Neural cell (in vitro differentiated cells): ENCODE measurements around the gene DALRD3. TPM values are rescaled to one million over a fixed set of nuclear protein-coding genes. Genes with fewer than 3 reads are reported as not detected.

Experiments used
- H2AFZ ChIP-seq: fragments of 200-600, 300-800 bp; sonication (generic), shearing (Covaris generic); 2 replicates; pipeline ENCODE4 v1.6.0; 2014; ENCODE audit warnings: low read depth, mild to moderate bottlenecking, antibody characterized with exemption, low read length, moderate library complexity
- H3F3A ChIP-seq: fragments of 200-600 bp; shearing (Covaris generic); 2 replicates; pipeline ENCODE4 v1.6.1; 2016; ENCODE audit warnings: mild to moderate bottlenecking, moderate library complexity, mixed read lengths, antibody characterized with exemption, low read length; ENCODE audit not compliant: insufficient read depth, poor library complexity, severe bottlenecking
- H3K27ac ChIP-seq: fragments of 200-600, 300-800 bp; sonication (generic), shearing (Covaris generic); 2 replicates; pipeline ENCODE4 v1.5.1; 2014; ENCODE audit warnings: mild to moderate bottlenecking, low read length, moderate library complexity
- H3K27me3 ChIP-seq: fragments of 300-800, 200-600 bp; sonication (generic), shearing (Covaris generic); 2 replicates; pipeline ENCODE4 v1.6.0; 2014; ENCODE audit warnings: mild to moderate bottlenecking, low read depth, low read length, moderate library complexity; ENCODE audit not compliant: insufficient read depth
- H3K36me3 ChIP-seq: fragments of 300-800, 200-600 bp; sonication (generic), shearing (Covaris generic); 2 replicates; pipeline ENCODE4 v1.5.1; 2014; ENCODE audit warnings: mild to moderate bottlenecking, antibody characterized with exemption, low read length, moderate library complexity; ENCODE audit not compliant: insufficient read depth
- H3K4me2 ChIP-seq: fragments of 300-800, 200-600 bp; sonication (generic), shearing (Covaris generic); 2 replicates; pipeline ENCODE4 v1.6.0; 2014; ENCODE audit warnings: mild to moderate bottlenecking, low read length
- H3K4me3 ChIP-seq: fragments of 300-800, 200-600 bp; sonication (generic), shearing (Covaris generic); 2 replicates; pipeline ENCODE4 v1.5.1; 2014; ENCODE audit warnings: mild to moderate bottlenecking, low read length, moderate library complexity
- H3K79me2 ChIP-seq: fragments of 200-600 bp; shearing (Covaris generic); replicated peaks from 2 replicates; pipeline ENCODE4 v1.6.0; 2014; ENCODE audit warnings: mild to moderate bottlenecking, low read length, moderate library complexity; ENCODE audit not compliant: insufficient read depth
- H3K9ac ChIP-seq: fragments of 300-800, 200-600 bp; sonication (generic), shearing (Covaris generic); 2 replicates; pipeline ENCODE4 v1.6.1; 2016; ENCODE audit warnings: mild to moderate bottlenecking, low read length, mixed read lengths
- H3K9me2 ChIP-seq: fragments of 200-600 bp; shearing (Covaris generic); 2 replicates; pipeline ENCODE4 v1.6.1; 2016; ENCODE audit warnings: mild to moderate bottlenecking, low read length, mixed read lengths; ENCODE audit not compliant: insufficient read depth
- H3K9me3 ChIP-seq: fragments of 200-600, 300-800 bp; sonication (generic), shearing (Covaris generic); 2 replicates; pipeline ENCODE4 v1.6.1; 2016; ENCODE audit warnings: mild to moderate bottlenecking, mixed run types, low read length, moderate library complexity, mixed read lengths
- H4K20me1 ChIP-seq: fragments of 200-600 bp; shearing (Covaris generic); 2 replicates; pipeline ENCODE4 v1.6.1; 2016; ENCODE audit warnings: mild to moderate bottlenecking, mixed run types; ENCODE audit not compliant: insufficient read depth
- CTCF ChIP-seq: fragments of 450-650 bp; IDR thresholded peaks from 2 replicates; pipeline ENCODE4 v1.5.1; 2014; ENCODE audit warnings: antibody characterized with exemption, mild to moderate bottlenecking, moderate library complexity; ENCODE audit not compliant: poor library complexity, severe bottlenecking
- EP300 ChIP-seq: fragments of 450-650 bp; conservative IDR thresholded peaks from 2 replicates; pipeline ENCODE4 v1.6.1; 2014; ENCODE audit warnings: antibody characterized with exemption, mild to moderate bottlenecking, moderate library complexity; ENCODE audit not compliant: poor library complexity, severe bottlenecking
- EZH2 ChIP-seq: fragments of 200-600, 300-800 bp; shearing (Covaris generic), sonication (generic); IDR thresholded peaks from 2 replicates; pipeline ENCODE4 v1.6.1; 2014; ENCODE audit warnings: antibody characterized with exemption, low read length, borderline replicate concordance, mild to moderate bottlenecking; ENCODE audit not compliant: insufficient read depth, poor library complexity, severe bottlenecking
- MXI1 ChIP-seq: fragments of 450-650 bp; conservative IDR thresholded peaks from 2 replicates; pipeline ENCODE4 v1.6.1; 2014; ENCODE audit warnings: antibody characterized with exemption, mild to moderate bottlenecking; ENCODE audit not compliant: poor library complexity, severe bottlenecking
- POLR2AphosphoS5 ChIP-seq: IDR thresholded peaks from 2 replicates; pipeline ENCODE4 v1.6.1; 2012
- RAD21 ChIP-seq: fragments of 450-650 bp; conservative IDR thresholded peaks from 2 replicates; pipeline ENCODE4 v1.6.1; 2014; ENCODE audit warnings: antibody characterized with exemption, mild to moderate bottlenecking, moderate library complexity
- REST ChIP-seq: IDR thresholded peaks from 2 replicates; pipeline ENCODE4 v1.6.1; 2012; ENCODE audit warnings: borderline replicate concordance
- SMC3 ChIP-seq: fragments of 450-650 bp; conservative IDR thresholded peaks from 2 replicates; pipeline ENCODE4 v1.6.1; 2014; ENCODE audit warnings: antibody characterized with exemption, mild to moderate bottlenecking, moderate library complexity; ENCODE audit not compliant: poor library complexity
- TAF1 ChIP-seq: IDR thresholded peaks from 2 replicates; pipeline ENCODE4 v1.6.1; 2012; ENCODE audit warnings: low read depth
- polyA plus RNA-seq: library from polyadenylated mRNA; depleted of rRNA; stranded (reverse); fragments of >200 nt; gene quantifications from 2 replicates; pipeline ENCODE4 v1.2.3, GENCODE V29; 2014

The DALRD3 gene
- polyA plus RNA-seq, 1 donor from 2014 or later: 121 TPM

DNA sequence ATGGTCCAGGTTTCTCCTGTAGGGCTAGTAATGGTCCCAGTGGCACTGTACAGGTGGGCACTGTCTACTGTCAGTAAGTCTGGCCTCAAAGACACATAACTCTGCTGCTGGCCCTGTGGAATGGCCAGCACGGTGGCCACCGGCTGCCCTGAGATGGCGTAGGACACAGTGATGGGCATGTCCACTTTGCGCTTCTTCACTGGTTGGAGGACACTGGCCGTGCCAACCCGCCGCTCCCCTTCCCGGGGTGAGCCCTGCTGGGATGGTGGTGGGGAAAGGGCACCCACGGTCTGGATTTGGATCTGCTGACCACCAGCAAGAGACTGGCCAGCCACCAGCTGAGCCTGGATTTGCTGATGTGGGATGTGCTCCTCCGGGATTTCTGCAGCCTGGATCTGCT lies 38.9 kb upstream of the DALRD3 start:
- no peak overlapping the region for H3K27ac ChIP-seq
- H2AFZ ChIP-seq: no peak overlapping the region
- H3K9me3 ChIP-seq: no peaks in the 10 kb centered on the region
- no peaks in the 10 kb centered on the region for H3K79me2 ChIP-seq
- H3K4me2 ChIP-seq: no peak overlapping the region
- H3K36me3 ChIP-seq: no peaks in the 10 kb centered on the region
- no peaks in the 10 kb centered on the region for H3K27me3 ChIP-seq
- no peak overlapping the region for H3K9ac ChIP-seq
- no peaks in the 10 kb centered on the region for H4K20me1 ChIP-seq
- no peaks in the 10 kb centered on the region for H3F3A ChIP-seq
- H3K4me3 ChIP-seq: no peak overlapping the region
- TF ChIP-seq CTCF (no peak), REST (no peak), TAF1 (no peak), MXI1 (no peak), EZH2 (no peak)
- no peaks in the 10 kb centered on the region for H3K9me2 ChIP-seq

- TF ChIP-seq EZH2: no peak
- no peak for TF ChIP-seq MXI1
- no peak for TF ChIP-seq REST
- no peak for TF ChIP-seq RAD21
- TF ChIP-seq CTCF: no peak
- TF ChIP-seq TAF1: no peak
- TF ChIP-seq EP300: no peak
- no peak for TF ChIP-seq SMC3
- no peak for TF ChIP-seq POLR2AphosphoS5
- H3F3A ChIP-seq: no peaks in the 10 kb centered on the region
- H3K4me2 ChIP-seq: no peak overlapping the region
- no peaks in the 10 kb centered on the region for H4K20me1 ChIP-seq
- no peak overlapping the region for H2AFZ ChIP-seq
- no peaks in the 10 kb centered on the region for H3K9me3 ChIP-seq
- H3K4me3 ChIP-seq: no peak overlapping the region
- H3K79me2 ChIP-seq: peaks cover 4% of the 10 kb centered on the region
- H3K27me3 ChIP-seq: no peaks in the 10 kb centered on the region
- no peak overlapping the region for H3K27ac ChIP-seq
- H3K9me2 ChIP-seq: no peaks in the 10 kb centered on the region
- no peak overlapping the region for H3K9ac ChIP-seq
- peaks cover 9% of the 10 kb centered on the region for H3K36me3 ChIP-seq
These were observed 36.0 kb upstream of the DALRD3 start for GRCh38 chr3:49054344-49054862.
